Nucleus accumbens (tissue), 56 donors: ENCODE data around the gene TGFB2.

Source experiments
- DNase-seq, 56 donors: peaks; one replicate each; lab custom pipeline; 2025; lab: John Stamatoyannopoulos, UW

TGFB2 gene

GRCh38 chr1:218330043-218330623, 15.0 kb upstream of the TGFB2 start:
- no peak for DNase-seq

DNA sequence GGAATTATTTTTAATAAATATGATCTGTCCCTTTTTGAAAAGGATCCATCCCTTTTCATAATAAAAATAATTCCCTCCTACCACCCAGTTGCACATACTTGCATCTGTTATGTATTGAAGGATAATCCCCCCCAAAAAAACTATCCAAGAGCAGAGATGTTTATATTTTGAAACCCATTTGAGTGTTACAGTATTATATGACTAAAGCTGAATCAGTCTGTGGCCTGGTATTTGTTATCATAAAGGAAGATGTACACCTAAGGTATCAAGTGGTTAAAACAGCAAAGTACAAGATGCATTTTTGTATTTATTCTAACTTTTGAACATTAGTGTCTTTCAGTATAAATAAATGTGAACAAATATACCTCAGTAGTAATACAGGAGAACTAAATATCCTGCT, 12.7 kb upstream of the TGFB2 start:
- DNase-seq = no peak

GRCh38 chr1:218336328-218336727, 8.8 kb upstream of the TGFB2 start:
- DNase-seq = no peak

GRCh38 chr1:218339267-218339831, 5.8 kb upstream of the TGFB2 start:
- DNase-seq = no peak

DNA sequence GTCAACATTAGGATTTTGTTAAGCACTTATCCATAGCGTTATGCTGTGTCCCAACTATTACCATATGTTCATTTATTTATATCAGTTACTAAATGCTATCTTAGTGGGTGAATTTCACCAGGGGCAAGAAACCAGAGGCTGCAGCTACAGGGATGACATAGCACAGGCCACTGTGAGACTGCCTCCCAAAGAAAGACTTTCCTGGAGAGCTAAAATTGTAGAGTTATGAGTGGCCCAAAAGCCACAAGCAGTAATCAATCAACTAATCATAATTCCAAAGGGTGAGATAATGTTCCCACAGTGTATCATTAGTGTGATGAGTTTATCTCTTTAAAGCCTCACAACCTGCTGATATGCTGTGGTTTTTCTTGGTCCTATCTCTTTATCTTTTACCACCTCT, 3.8 kb upstream of the TGFB2 start:
- DNase-seq = no peak

GRCh38 chr1:218342091-218342490, 3.0 kb upstream of the TGFB2 start:
- DNase-seq = no peak

- DNase-seq = peak in 33 of 56 donors; percentile 23 to 70 (median 53)
Measured at GRCh38 chr1:218345673-218346390, 696 bp downstream of the TGFB2 start.

GRCh38 chr1:218346391-218347204, 1.5 kb downstream of the TGFB2 start:
- peak in 5 of 56 donors; percentile 21 to 29 (median 25) for DNase-seq

DNA sequence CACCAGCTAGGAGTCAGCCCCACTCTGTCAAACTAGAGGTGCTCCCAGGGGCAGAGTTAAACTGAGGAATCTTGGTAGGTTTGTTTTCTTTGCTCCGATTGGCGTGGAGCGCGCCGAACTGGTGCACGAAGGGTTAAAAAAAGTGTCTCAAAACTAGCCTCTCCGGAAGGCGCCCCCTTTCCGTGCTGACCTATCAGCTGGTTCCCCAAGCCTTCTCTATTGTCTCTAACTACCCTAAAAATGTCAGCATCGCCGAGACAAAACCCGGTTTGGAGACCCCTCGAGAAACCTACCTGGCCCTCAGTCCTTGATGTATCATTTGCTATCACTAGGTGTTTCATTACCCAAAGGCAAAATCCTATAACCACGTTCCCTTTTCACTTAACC, 2.2 kb downstream of the TGFB2 start:
- peak in 6 of 56 donors; percentile 8 to 39 (median 22) for DNase-seq

GRCh38 chr1:218347723-218348627, 2.8 kb downstream of the TGFB2 start:
- DNase-seq = no peak

DNA sequence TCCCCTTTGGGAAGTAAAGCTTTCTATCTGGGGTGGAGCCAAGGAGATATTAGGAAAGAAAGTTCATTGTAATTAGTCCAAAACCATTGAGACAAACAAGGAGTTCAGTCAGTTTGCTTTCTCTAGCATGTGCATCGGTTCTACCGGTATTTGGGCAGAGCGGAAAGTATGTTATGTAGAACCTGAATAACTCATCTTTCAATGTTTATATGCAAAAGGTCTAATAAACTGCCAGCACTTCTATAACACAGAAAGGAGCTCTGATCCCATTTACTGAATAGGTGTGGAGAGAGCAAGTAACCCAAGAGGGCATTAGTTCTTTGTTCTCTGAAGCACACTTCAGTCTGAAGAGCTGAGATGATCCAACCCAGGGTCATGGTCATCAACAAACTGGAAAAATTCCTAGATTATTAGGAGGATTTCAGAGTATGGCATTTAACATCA, 3.5 kb downstream of the TGFB2 start:
- DNase-seq = no peak

- DNase-seq = no peak
Measured at GRCh38 chr1:218349348-218350034, 4.4 kb downstream of the TGFB2 start.

GRCh38 chr1:218350035-218350525, 4.9 kb downstream of the TGFB2 start:
- no peak for DNase-seq

- DNase-seq = no peak
Measured at GRCh38 chr1:218350801-218351266, 5.7 kb downstream of the TGFB2 start.

GRCh38 chr1:218351391-218352074, 6.4 kb downstream of the TGFB2 start:
- peak in 3 of 56 donors; percentile 4 to 23 (median 20) for DNase-seq

DNA sequence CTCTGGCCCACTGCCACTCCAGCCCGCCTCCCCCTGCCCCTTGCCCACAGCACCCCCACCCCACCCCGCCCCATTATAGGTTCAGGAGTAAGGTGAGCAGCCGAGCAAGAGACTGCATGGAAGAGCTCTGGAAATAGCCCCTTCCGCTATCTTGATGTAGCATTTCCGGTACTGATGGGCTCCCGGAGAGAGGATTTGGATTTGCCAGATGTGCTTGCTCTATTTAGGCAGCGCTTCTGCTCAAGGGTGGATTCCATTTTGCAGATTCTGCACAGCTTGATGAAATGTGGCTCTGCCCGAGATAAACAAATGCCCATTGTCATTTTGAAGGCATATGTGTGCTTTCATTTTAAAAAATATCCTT, 6.9 kb downstream of the TGFB2 start:
- no peak for DNase-seq

- DNase-seq = no peak
Measured at GRCh38 chr1:218353656-218354055, 8.5 kb downstream of the TGFB2 start.

DNA sequence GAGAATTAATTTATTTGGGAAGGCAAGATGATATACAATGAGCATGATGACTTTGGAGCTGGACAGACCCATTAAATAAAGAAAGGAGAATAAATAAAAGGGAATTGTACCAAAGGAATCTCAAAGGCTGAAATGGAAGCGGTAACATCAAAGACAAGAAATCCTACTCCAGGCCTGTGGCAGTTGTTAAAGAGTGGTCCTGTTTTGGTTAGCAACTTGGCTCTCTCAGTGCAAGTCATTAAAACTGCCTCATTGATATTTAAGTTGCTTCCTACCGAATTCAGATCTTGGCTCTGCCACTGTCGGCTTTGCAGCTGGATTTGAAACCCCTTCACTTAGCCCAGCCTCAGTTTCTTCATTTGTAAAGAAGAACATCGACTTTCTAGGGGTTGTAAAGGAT, 10.1 kb downstream of the TGFB2 start:
- DNase-seq = no peak
